ENCODE data around the gene DLG2. TPM values are rescaled to one million over a fixed set of nuclear protein-coding genes. Genes with fewer than 3 reads are reported as not detected.

Gene DLG2
- total RNA-seq, 3 donors from 2014 or later (not counting 1 experiment from before 2014, with no cell fraction given) = 1.7 to 2.9 (median 2.2) TPM

DNA sequence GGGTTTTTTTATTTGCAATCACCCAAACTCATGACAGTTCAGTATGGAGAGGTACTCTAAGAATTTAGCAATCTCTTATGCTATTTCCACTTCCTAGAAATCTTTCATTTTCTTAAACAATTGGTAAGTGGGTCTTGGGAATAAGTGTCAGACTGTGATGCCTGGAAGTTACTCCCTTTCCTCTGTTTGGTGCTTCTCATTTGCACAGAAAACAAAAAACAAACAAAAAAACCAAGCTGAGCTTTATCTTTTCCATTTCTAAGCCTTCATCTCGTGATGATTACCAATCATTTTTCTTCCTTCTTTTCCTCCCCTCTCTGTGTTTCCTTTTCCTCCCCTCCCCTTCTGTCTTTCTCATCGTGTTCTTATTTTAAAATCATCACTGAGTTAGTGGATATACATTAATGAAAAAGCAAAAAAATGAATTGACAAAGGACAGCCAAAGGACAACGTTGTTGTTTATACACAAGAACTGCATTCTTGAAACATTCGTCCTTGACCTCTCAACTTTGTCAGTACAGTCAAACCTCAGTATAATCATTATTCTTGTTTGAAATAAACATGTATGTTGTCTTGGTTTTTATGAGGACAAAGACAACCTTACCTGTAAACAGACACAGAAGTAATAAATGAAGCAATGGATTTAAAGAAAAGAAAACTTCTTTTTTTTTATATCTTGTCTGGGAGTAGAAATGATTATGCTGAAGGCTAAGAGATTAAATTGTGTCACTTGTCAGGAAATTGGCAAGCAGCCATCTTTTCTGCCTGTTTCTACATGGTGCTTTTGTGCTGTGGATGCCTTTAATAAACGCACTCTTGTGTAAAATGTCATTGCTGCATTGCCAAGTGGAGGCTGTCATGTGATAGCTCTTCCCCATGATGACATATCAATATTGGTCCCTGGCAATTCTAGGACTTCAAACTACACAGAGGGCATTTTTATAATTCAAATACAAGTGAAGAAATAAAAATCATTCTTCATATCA lies 1537.8 kb downstream of the DLG2 start:
- Mint-ChIP-seq H3K4me3 (no peak overlapping the region), H3K4me1 (no peaks in the 10 kb centered on the region), H3K36me3 (no peaks in the 10 kb centered on the region), H3K27me3 (ENCODE audit: low read depth in 2 of 2) (no peaks in the 10 kb centered on the region), H3K27ac (no peak overlapping the region), H3K9me3 (peaks cover 12% of the 10 kb centered on the region in 2 donors)
- H3K36me3 ChIP-seq (ENCODE audit: control insufficient read depth, insufficient read depth, low read length) = no peaks in the 10 kb centered on the region
- intact Hi-C loops (cut with micrococcal nuclease) = no loop called here
- DNase-seq (no peak), ATAC-seq (no peak)
- no peaks in the 10 kb centered on the region for H3K4me1 ChIP-seq (ENCODE audit: control insufficient read depth, insufficient read depth, low read length)
- no peaks in the 10 kb centered on the region for H3K27me3 ChIP-seq (ENCODE audit: control insufficient read depth, insufficient read depth, low read length)
- H3K4me3 ChIP-seq (ENCODE audit: low read length) = no peak overlapping the region
- no peak overlapping the region for H3K27ac ChIP-seq (ENCODE audit: low read length)
- WGBS (ENCODE audit: insufficient coverage) = 81% methylated on average over 3 of the region's 5 CpGs
- no peaks in the 10 kb centered on the region for H3K9me3 ChIP-seq (ENCODE audit: control insufficient read depth, insufficient read depth, low read length)
- TF ChIP-seq CTCF (IDR thresholded peaks at IDR 0.05) = no peak

DNA sequence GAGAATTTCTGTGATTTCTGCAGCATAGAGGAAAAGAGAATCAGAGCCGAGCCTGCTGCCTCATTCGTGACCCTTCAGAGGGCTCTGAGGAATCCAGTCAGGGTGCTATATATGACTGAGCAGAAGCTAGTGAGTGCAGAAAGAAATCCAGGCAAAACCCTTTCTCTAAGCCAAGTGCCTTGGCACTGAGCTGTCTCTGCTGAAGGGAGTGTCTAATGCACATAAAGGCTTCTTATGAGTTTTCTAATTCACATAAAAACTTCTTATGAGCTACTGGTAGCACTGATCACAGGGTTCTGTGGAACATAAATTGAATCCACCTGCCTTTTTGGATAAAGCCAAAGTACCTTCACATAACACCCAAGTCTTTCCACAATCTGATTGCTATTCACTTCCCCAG lies 1555.3 kb downstream of the DLG2 start:
- intact Hi-C loops (cut with micrococcal nuclease) = no loop called here
- Histone ChIP-seq H3K9me3 (ENCODE audit: control insufficient read depth, insufficient read depth, low read length) (no peaks in the 10 kb centered on the region), H3K36me3 (ENCODE audit: control insufficient read depth, insufficient read depth, low read length) (no peaks in the 10 kb centered on the region), H3K27me3 (ENCODE audit: control insufficient read depth, insufficient read depth, low read length) (no peaks in the 10 kb centered on the region), H3K4me3 (ENCODE audit: low read length) (no peak overlapping the region), H3K27ac (ENCODE audit: low read length) (no peak overlapping the region), H3K4me1 (ENCODE audit: control insufficient read depth, insufficient read depth, low read length) (no peaks in the 10 kb centered on the region)
- no peaks in the 10 kb centered on the region for H3K27me3 Mint-ChIP-seq (ENCODE audit: low read depth in 2 of 2)
- H3K27ac Mint-ChIP-seq = no peak overlapping the region
- no peak overlapping the region for H3K4me3 Mint-ChIP-seq
- no peaks in the 10 kb centered on the region for H3K4me1 Mint-ChIP-seq
- TF ChIP-seq CTCF (IDR thresholded peaks at IDR 0.05) = no peak
- DNase-seq (no peak), ATAC-seq (no peak)
- WGBS (ENCODE audit: insufficient coverage) = 72% methylated on average over 2 of the region's 2 CpGs
- H3K36me3 Mint-ChIP-seq = no peaks in the 10 kb centered on the region
- H3K9me3 Mint-ChIP-seq = peaks cover 18% of the 10 kb centered on the region in 2 donors

GRCh38 chr11:84069048-84069447 lies 1558.1 kb downstream of the DLG2 start:
- no peak overlapping the region for H3K27ac Mint-ChIP-seq
- H3K4me1 ChIP-seq (ENCODE audit: control insufficient read depth, insufficient read depth, low read length) = no peaks in the 10 kb centered on the region
- H3K4me1 Mint-ChIP-seq = no peaks in the 10 kb centered on the region
- no peak overlapping the region for H3K4me3 ChIP-seq (ENCODE audit: low read length)
- no peak overlapping the region for H3K27ac ChIP-seq (ENCODE audit: low read length)
- 50% methylated on average over 1 of the region's 1 CpG for WGBS (ENCODE audit: insufficient coverage)
- no peak for TF ChIP-seq CTCF (IDR thresholded peaks at IDR 0.05)
- no peaks in the 10 kb centered on the region for H3K9me3 ChIP-seq (ENCODE audit: control insufficient read depth, insufficient read depth, low read length)
- no peaks in the 10 kb centered on the region for H3K36me3 ChIP-seq (ENCODE audit: control insufficient read depth, insufficient read depth, low read length)
- intact Hi-C loops (cut with micrococcal nuclease) = loop anchor here (10.0 kb wide), 1 partner anchor 64 kb away; no protein-coding TSS in a partner anchor
- H3K36me3 Mint-ChIP-seq = no peaks in the 10 kb centered on the region
- no peak overlapping the region for H3K4me3 Mint-ChIP-seq
- ATAC-seq (no peak), DNase-seq (no peak)
- no peaks in the 10 kb centered on the region for H3K27me3 ChIP-seq (ENCODE audit: control insufficient read depth, insufficient read depth, low read length)
- peaks cover 13 to 20% of the 10 kb centered on the region in 2 donors for H3K9me3 Mint-ChIP-seq
- H3K27me3 Mint-ChIP-seq (ENCODE audit: low read depth in 2 of 2) = no peaks in the 10 kb centered on the region
